WTC11 (cell line): Measurements from ENCODE around the gene GJB1. TPM values are rescaled to one million over a fixed set of nuclear protein-coding genes. Genes with fewer than 3 reads are reported as not detected.

ENCODE experiments used
- ATAC-seq: fragments of 200-7000 bp; cut with Tn5 transposase; 2 replicates; pipeline ENCODE4 v1.10.0; 2021; ENCODE audit warnings: mild to moderate bottlenecking, moderate library complexity
- CTCF ChIA-PET: fragments of 300-600 bp; sonication (Branson Sonifier 250); formaldehyde crosslinking; loops from one replicate; lab custom pipeline; 2021; ENCODE audit warnings: antibody characterized with exemption; lab: Charles Lee
- POLR2A ChIA-PET: fragments of 350-600 bp; sonication (Branson Sonifier 250); formaldehyde crosslinking; loops from one replicate; lab custom pipeline; 2021; ENCODE audit warnings: antibody characterized with exemption; lab: Charles Lee
- DNase-seq: peaks from one replicate; pipeline ENCODE4 v3.0.0; 2021; ENCODE audit warnings: low spot score
- H3K27ac Mint-ChIP-seq: 2 replicates; pipeline ENCODE4 v1.8.0; 2021; ENCODE audit warnings: mixed read lengths
- H3K27me3 Mint-ChIP-seq: 2 replicates; pipeline ENCODE4 v1.8.0; 2021; ENCODE audit warnings: low read depth, mild to moderate bottlenecking, moderate library complexity, mixed read lengths
- H3K36me3 Mint-ChIP-seq: 2 replicates; pipeline ENCODE4 v1.8.0; 2021; ENCODE audit warnings: mixed read lengths
- H3K4me1 Mint-ChIP-seq: 2 replicates; pipeline ENCODE4 v1.8.0; 2022; ENCODE audit warnings: mixed read lengths
- H3K4me3 Mint-ChIP-seq: 2 replicates; pipeline ENCODE4 v1.8.0; 2021; ENCODE audit warnings: mild to moderate bottlenecking, moderate library complexity, mixed read lengths
- H3K9me3 Mint-ChIP-seq: 2 replicates; pipeline ENCODE4 v1.8.0; 2021; ENCODE audit warnings: mixed read lengths
- JAZF1 ChIP-seq: fragments of 250-450 bp; sonication (Bioruptor Pico); IDR thresholded peaks from 2 replicates; pipeline ENCODE4 v1.9.0; 2021; ENCODE audit warnings: moderate library complexity, mild to moderate bottlenecking, inconsistent platforms
- KAT7 ChIP-seq: sonication (generic); formaldehyde crosslinking; IDR thresholded peaks from 2 replicates; pipeline ENCODE4 v1.8.1; 2023; ENCODE audit warnings: missing genetic modification reagents, mild to moderate bottlenecking, borderline replicate concordance
- NR2C2 ChIP-seq: sonication (generic); formaldehyde crosslinking; IDR thresholded peaks from 2 replicates; pipeline ENCODE4 v1.8.0; 2022; ENCODE audit warnings: mild to moderate bottlenecking, missing genetic modification reagents
- NR3C1 ChIP-seq: sonication (generic); formaldehyde crosslinking; conservative IDR thresholded peaks from 2 replicates; pipeline ENCODE4 v1.8.1; 2023; ENCODE audit warnings: low read depth, mild to moderate bottlenecking, missing genetic modification reagents
- RELA ChIP-seq: sonication (generic); formaldehyde crosslinking; IDR thresholded peaks from 2 replicates; pipeline ENCODE4 v1.8.1; 2022; ENCODE audit warnings: missing genetic modification reagents, mild to moderate bottlenecking, borderline replicate concordance
- RORB ChIP-seq: fragments of 250-450 bp; sonication (Bioruptor Pico); IDR thresholded peaks from 2 replicates; pipeline ENCODE4 v1.9.0; 2021; ENCODE audit warnings: mild to moderate bottlenecking
- ZNF121 ChIP-seq: sonication (generic); formaldehyde crosslinking; IDR thresholded peaks from 2 replicates; pipeline ENCODE4 v1.8.0; 2023; ENCODE audit warnings: missing genetic modification reagents
- ZNF317 ChIP-seq: sonication (generic); formaldehyde crosslinking; IDR thresholded peaks from 2 replicates; pipeline ENCODE4 v1.8.1; 2023; ENCODE audit warnings: low read depth, mild to moderate bottlenecking, moderate library complexity, missing genetic modification reagents, borderline replicate concordance
- ZNF671 ChIP-seq: fragments of 250-450 bp; sonication (Bioruptor Pico); IDR thresholded peaks from 2 replicates; pipeline ENCODE4 v1.8.0; 2021; ENCODE audit warnings: mild to moderate bottlenecking
- total RNA-seq: library from RNA; stranded (reverse); gene quantifications from 3 replicates; pipeline ENCODE4 v1.2.3, GENCODE V29; 2021
- TF ChIP-seq, protein P1 (sequence below): sonication (generic); formaldehyde crosslinking; IDR thresholded peaks from 2 replicates; pipeline ENCODE4 v1.8.1; 2023; ENCODE audit warnings: mild to moderate bottlenecking, missing genetic modification reagents, moderate library complexity
- TF ChIP-seq, protein P2 (sequence below): fragments of 250-450 bp; sonication (Bioruptor Pico); IDR thresholded peaks from 2 replicates; pipeline ENCODE4 v1.9.0; 2021; ENCODE audit warnings: moderate library complexity, mild to moderate bottlenecking, inconsistent platforms, borderline replicate concordance
- TF ChIP-seq, protein P3 (sequence below): sonication (generic); formaldehyde crosslinking; IDR thresholded peaks from 2 replicates; pipeline ENCODE4 v1.8.0; 2023; ENCODE audit warnings: missing genetic modification reagents, mild to moderate bottlenecking, borderline replicate concordance
- TF ChIP-seq, protein P4 (sequence below): sonication (generic); formaldehyde crosslinking; conservative IDR thresholded peaks from 2 replicates; pipeline ENCODE4 v1.8.1; 2022; ENCODE audit warnings: mild to moderate bottlenecking, missing genetic modification reagents
- TF ChIP-seq, protein P5 (sequence below): sonication (generic); formaldehyde crosslinking; IDR thresholded peaks from 2 replicates; pipeline ENCODE4 v1.8.0; 2022; ENCODE audit warnings: mild to moderate bottlenecking, missing genetic modification reagents
- TF ChIP-seq, protein P6 (sequence below): sonication (generic); formaldehyde crosslinking; IDR thresholded peaks from 2 replicates; pipeline ENCODE4 v1.8.0; 2023; ENCODE audit warnings: mild to moderate bottlenecking, missing genetic modification reagents
- TF ChIP-seq, protein P7 (sequence below): sonication (generic); formaldehyde crosslinking; IDR thresholded peaks from 2 replicates; pipeline ENCODE4 v1.8.0; 2022; ENCODE audit warnings: missing genetic modification reagents
- TF ChIP-seq, protein P8 (sequence below): sonication (generic); formaldehyde crosslinking; conservative IDR thresholded peaks from 2 replicates; pipeline ENCODE4 v1.8.1; 2023; ENCODE audit warnings: mild to moderate bottlenecking, low read depth, missing genetic modification reagents, moderate library complexity

The GJB1 gene
- total RNA-seq, 1 experiment from 2014 or later = 0.17 TPM

DNA sequence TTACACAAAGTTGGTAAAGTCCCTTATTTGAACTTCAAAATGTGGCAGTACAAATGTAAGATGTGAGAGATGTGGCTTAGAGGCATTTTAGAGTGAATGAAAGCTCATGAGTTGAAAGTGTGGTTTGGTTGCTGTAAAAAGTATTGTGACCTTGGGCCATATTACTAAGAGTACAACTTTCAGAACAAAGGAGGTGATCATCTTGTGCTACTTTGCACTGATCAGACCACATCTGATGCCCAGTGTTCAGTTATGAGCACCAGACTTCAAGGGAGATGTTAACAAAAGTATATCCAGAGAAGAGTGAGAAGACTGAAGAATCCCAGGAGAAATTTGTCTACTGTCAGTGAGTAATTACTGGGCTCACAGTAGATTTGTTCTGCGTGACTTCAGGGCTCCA lies 48.2 kb upstream of the GJB1 start:
- peaks cover 3% of the 10 kb centered on the region; the same call in 1 of the 2 replicates for H3K36me3 Mint-ChIP-seq
- peaks cover 4% of the 10 kb centered on the region; the same call in 1 of the 2 replicates for H3K9me3 Mint-ChIP-seq
- ChIA-PET POLR2A (interaction anchor here (2.3 kb wide), 1 partner anchor 8 kb away, joined by 8 read pairs; no protein-coding TSS in a partner anchor), CTCF (no interaction called here)
- H3K4me1 Mint-ChIP-seq = peaks cover 27% of the 10 kb centered on the region
- no peak for DNase-seq
- no peaks in the 10 kb centered on the region for H3K27me3 Mint-ChIP-seq
- no peak overlapping the region for H3K4me3 Mint-ChIP-seq
- no peak for ATAC-seq
- TF ChIP-seq, protein P1, sequence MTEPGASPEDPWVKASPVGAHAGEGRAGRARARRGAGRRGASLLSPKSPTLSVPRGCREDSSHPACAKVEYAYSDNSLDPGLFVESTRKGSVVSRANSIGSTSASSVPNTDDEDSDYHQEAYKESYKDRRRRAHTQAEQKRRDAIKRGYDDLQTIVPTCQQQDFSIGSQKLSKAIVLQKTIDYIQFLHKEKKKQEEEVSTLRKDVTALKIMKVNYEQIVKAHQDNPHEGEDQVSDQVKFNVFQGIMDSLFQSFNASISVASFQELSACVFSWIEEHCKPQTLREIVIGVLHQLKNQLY (CRISPR knock-in tag) = no peak
- TF ChIP-seq ZNF317 (CRISPR knock-in tag) (no peak), RELA (CRISPR knock-in tag) (no peak), NR3C1 (CRISPR knock-in tag) (no peak), KAT7 (CRISPR knock-in tag) (no peak), NR2C2 (no peak), ZNF671 (CRISPR knock-in tag) (no peak), ZNF121 (CRISPR knock-in tag) (no peak), RORB (no peak), JAZF1 (CRISPR knock-in tag) (no peak)
- TF ChIP-seq, protein P2, sequence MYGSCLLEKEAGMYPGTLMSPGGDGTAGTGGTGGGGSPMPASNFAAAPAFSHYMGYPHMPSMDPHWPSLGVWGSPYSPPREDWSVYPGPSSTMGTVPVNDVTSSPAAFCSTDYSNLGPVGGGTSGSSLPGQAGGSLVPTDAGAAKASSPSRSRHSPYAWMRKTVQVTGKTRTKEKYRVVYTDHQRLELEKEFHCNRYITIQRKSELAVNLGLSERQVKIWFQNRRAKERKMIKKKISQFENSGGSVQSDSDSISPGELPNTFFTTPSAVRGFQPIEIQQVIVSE (CRISPR knock-in tag) = no peak
- TF ChIP-seq, protein P3, sequence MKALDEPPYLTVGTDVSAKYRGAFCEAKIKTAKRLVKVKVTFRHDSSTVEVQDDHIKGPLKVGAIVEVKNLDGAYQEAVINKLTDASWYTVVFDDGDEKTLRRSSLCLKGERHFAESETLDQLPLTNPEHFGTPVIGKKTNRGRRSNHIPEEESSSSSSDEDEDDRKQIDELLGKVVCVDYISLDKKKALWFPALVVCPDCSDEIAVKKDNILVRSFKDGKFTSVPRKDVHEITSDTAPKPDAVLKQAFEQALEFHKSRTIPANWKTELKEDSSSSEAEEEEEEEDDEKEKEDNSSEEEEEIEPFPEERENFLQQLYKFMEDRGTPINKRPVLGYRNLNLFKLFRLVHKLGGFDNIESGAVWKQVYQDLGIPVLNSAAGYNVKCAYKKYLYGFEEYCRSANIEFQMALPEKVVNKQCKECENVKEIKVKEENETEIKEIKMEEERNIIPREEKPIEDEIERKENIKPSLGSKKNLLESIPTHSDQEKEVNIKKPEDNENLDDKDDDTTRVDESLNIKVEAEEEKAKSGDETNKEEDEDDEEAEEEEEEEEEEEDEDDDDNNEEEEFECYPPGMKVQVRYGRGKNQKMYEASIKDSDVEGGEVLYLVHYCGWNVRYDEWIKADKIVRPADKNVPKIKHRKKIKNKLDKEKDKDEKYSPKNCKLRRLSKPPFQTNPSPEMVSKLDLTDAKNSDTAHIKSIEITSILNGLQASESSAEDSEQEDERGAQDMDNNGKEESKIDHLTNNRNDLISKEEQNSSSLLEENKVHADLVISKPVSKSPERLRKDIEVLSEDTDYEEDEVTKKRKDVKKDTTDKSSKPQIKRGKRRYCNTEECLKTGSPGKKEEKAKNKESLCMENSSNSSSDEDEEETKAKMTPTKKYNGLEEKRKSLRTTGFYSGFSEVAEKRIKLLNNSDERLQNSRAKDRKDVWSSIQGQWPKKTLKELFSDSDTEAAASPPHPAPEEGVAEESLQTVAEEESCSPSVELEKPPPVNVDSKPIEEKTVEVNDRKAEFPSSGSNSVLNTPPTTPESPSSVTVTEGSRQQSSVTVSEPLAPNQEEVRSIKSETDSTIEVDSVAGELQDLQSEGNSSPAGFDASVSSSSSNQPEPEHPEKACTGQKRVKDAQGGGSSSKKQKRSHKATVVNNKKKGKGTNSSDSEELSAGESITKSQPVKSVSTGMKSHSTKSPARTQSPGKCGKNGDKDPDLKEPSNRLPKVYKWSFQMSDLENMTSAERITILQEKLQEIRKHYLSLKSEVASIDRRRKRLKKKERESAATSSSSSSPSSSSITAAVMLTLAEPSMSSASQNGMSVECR (CRISPR knock-in tag) = no peak
- TF ChIP-seq, protein P4, sequence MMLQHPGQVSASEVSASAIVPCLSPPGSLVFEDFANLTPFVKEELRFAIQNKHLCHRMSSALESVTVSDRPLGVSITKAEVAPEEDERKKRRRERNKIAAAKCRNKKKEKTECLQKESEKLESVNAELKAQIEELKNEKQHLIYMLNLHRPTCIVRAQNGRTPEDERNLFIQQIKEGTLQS (CRISPR knock-in tag) = no peak
- TF ChIP-seq, protein P5, sequence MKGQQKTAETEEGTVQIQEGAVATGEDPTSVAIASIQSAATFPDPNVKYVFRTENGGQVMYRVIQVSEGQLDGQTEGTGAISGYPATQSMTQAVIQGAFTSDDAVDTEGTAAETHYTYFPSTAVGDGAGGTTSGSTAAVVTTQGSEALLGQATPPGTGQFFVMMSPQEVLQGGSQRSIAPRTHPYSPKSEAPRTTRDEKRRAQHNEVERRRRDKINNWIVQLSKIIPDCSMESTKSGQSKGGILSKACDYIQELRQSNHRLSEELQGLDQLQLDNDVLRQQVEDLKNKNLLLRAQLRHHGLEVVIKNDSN (CRISPR knock-in tag) = no peak
- TF ChIP-seq, protein P6, sequence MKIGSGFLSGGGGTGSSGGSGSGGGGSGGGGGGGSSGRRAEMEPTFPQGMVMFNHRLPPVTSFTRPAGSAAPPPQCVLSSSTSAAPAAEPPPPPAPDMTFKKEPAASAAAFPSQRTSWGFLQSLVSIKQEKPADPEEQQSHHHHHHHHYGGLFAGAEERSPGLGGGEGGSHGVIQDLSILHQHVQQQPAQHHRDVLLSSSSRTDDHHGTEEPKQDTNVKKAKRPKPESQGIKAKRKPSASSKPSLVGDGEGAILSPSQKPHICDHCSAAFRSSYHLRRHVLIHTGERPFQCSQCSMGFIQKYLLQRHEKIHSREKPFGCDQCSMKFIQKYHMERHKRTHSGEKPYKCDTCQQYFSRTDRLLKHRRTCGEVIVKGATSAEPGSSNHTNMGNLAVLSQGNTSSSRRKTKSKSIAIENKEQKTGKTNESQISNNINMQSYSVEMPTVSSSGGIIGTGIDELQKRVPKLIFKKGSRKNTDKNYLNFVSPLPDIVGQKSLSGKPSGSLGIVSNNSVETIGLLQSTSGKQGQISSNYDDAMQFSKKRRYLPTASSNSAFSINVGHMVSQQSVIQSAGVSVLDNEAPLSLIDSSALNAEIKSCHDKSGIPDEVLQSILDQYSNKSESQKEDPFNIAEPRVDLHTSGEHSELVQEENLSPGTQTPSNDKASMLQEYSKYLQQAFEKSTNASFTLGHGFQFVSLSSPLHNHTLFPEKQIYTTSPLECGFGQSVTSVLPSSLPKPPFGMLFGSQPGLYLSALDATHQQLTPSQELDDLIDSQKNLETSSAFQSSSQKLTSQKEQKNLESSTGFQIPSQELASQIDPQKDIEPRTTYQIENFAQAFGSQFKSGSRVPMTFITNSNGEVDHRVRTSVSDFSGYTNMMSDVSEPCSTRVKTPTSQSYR (CRISPR knock-in tag) = no peak
- TF ChIP-seq, protein P7, sequence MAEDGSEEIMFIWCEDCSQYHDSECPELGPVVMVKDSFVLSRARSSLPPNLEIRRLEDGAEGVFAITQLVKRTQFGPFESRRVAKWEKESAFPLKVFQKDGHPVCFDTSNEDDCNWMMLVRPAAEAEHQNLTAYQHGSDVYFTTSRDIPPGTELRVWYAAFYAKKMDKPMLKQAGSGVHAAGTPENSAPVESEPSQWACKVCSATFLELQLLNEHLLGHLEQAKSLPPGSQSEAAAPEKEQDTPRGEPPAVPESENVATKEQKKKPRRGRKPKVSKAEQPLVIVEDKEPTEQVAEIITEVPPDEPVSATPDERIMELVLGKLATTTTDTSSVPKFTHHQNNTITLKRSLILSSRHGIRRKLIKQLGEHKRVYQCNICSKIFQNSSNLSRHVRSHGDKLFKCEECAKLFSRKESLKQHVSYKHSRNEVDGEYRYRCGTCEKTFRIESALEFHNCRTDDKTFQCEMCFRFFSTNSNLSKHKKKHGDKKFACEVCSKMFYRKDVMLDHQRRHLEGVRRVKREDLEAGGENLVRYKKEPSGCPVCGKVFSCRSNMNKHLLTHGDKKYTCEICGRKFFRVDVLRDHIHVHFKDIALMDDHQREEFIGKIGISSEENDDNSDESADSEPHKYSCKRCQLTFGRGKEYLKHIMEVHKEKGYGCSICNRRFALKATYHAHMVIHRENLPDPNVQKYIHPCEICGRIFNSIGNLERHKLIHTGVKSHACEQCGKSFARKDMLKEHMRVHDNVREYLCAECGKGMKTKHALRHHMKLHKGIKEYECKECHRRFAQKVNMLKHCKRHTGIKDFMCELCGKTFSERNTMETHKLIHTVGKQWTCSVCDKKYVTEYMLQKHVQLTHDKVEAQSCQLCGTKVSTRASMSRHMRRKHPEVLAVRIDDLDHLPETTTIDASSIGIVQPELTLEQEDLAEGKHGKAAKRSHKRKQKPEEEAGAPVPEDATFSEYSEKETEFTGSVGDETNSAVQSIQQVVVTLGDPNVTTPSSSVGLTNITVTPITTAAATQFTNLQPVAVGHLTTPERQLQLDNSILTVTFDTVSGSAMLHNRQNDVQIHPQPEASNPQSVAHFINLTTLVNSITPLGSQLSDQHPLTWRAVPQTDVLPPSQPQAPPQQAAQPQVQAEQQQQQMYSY (CRISPR knock-in tag) = no peak
- TF ChIP-seq, protein P8, sequence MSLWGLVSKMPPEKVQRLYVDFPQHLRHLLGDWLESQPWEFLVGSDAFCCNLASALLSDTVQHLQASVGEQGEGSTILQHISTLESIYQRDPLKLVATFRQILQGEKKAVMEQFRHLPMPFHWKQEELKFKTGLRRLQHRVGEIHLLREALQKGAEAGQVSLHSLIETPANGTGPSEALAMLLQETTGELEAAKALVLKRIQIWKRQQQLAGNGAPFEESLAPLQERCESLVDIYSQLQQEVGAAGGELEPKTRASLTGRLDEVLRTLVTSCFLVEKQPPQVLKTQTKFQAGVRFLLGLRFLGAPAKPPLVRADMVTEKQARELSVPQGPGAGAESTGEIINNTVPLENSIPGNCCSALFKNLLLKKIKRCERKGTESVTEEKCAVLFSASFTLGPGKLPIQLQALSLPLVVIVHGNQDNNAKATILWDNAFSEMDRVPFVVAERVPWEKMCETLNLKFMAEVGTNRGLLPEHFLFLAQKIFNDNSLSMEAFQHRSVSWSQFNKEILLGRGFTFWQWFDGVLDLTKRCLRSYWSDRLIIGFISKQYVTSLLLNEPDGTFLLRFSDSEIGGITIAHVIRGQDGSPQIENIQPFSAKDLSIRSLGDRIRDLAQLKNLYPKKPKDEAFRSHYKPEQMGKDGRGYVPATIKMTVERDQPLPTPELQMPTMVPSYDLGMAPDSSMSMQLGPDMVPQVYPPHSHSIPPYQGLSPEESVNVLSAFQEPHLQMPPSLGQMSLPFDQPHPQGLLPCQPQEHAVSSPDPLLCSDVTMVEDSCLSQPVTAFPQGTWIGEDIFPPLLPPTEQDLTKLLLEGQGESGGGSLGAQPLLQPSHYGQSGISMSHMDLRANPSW (CRISPR knock-in tag) = no peak
- TF ChIP-seq, all 79 proteins: peak for 0
- H3K27ac Mint-ChIP-seq = no peak overlapping the region
